ENCODE measurements around the gene CST5.

The CST5 gene

GRCh38 chr20:23917024-23917725 lies 37.6 kb upstream of the CST5 start:
- Histone ChIP-seq H3K4me3 (ENCODE audit: low read depth, low read length) (no peak overlapping the region), H3K27ac (ENCODE audit: extremely low read depth, low read depth, low read length) (no peak overlapping the region), H3K36me3 (ENCODE audit: control insufficient read depth in 2 of 2, insufficient read depth in 1 of 2, low read length in 2 of 2) (no peaks in the 10 kb centered on the region), H3K4me1 (ENCODE audit: control insufficient read depth, insufficient read depth, low read length) (no peaks in the 10 kb centered on the region), H3K9me3 (ENCODE audit: control insufficient read depth, insufficient read depth, low read depth, low read length) (no peaks in the 10 kb centered on the region)
- POLR2A ChIA-PET: no interaction called here
- CTCF ChIA-PET: no interaction called here
- TF ChIP-seq ZNF621 (tag by site-specific recombination; IDR thresholded peaks at IDR 0.05) (no peak), ZBTB49 (tag by site-specific recombination; IDR thresholded peaks at IDR 0.05; ENCODE audit: low read depth) (no peak), ZNF423 (tag by site-specific recombination; IDR thresholded peaks at IDR 0.05) (no peak), ZBTB48 (tag by site-specific recombination; IDR thresholded peaks at IDR 0.05) (no peak), ZNF548 (tag by site-specific recombination; IDR thresholded peaks at IDR 0.05) (no peak), ZNF174 (tag by site-specific recombination; IDR thresholded peaks at IDR 0.05) (no peak), ZNF654 (tag by site-specific recombination; IDR thresholded peaks at IDR 0.05; ENCODE audit: low read depth) (no peak), ZNF791 (tag by site-specific recombination; IDR thresholded peaks at IDR 0.05) (no peak), ZNF521 (tag by site-specific recombination; IDR thresholded peaks at IDR 0.05) (no peak), GLI2 (tag by site-specific recombination; IDR thresholded peaks at IDR 0.05; ENCODE audit: borderline replicate concordance, low read depth) (no peak), KLF1 (tag by site-specific recombination; IDR thresholded peaks at IDR 0.05) (no peak), ZNF48 (tag by site-specific recombination; IDR thresholded peaks at IDR 0.05) (no peak), ZNF335 (tag by site-specific recombination; conservative IDR thresholded peaks at IDR 0.05) (no peak), SP2 (tag by site-specific recombination; IDR thresholded peaks at IDR 0.05) (no peak), KLF17 (tag by site-specific recombination; IDR thresholded peaks at IDR 0.05) (no peak), GLIS2 (tag by site-specific recombination; IDR thresholded peaks at IDR 0.05) (no peak)
- TF ChIP-seq, protein P1, sequence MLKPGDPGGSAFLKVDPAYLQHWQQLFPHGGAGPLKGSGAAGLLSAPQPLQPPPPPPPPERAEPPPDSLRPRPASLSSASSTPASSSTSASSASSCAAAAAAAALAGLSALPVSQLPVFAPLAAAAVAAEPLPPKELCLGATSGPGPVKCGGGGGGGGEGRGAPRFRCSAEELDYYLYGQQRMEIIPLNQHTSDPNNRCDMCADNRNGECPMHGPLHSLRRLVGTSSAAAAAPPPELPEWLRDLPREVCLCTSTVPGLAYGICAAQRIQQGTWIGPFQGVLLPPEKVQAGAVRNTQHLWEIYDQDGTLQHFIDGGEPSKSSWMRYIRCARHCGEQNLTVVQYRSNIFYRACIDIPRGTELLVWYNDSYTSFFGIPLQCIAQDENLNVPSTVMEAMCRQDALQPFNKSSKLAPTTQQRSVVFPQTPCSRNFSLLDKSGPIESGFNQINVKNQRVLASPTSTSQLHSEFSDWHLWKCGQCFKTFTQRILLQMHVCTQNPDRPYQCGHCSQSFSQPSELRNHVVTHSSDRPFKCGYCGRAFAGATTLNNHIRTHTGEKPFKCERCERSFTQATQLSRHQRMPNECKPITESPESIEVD (tag by site-specific recombination; IDR thresholded peaks at IDR 0.05): no peak

- ChIA-PET CTCF (no interaction called here), POLR2A (no interaction called here)
- H3K4me1 ChIP-seq (ENCODE audit: control insufficient read depth, insufficient read depth, low read length): no peaks in the 10 kb centered on the region
- H3K27ac ChIP-seq (ENCODE audit: extremely low read depth, low read depth, low read length): no peak overlapping the region
- H3K36me3 ChIP-seq (ENCODE audit: control insufficient read depth in 2 of 2, insufficient read depth in 1 of 2, low read length in 2 of 2): no peaks in the 10 kb centered on the region
- H3K4me3 ChIP-seq (ENCODE audit: low read depth, low read length): no peak overlapping the region
- no peaks in the 10 kb centered on the region for H3K9me3 ChIP-seq (ENCODE audit: control insufficient read depth, insufficient read depth, low read depth, low read length)
- no peak for TF ChIP-seq ZBTB7A (tag by site-specific recombination; IDR thresholded peaks at IDR 0.05; ENCODE audit: low read depth)
- TF ChIP-seq MYNN (tag by site-specific recombination; IDR thresholded peaks at IDR 0.05; ENCODE audit: borderline replicate concordance): no peak
- TF ChIP-seq HOXD13 (CRISPR knock-in tag; IDR thresholded peaks at IDR 0.05; ENCODE audit: borderline replicate concordance): no peak
- TF ChIP-seq, protein P2, sequence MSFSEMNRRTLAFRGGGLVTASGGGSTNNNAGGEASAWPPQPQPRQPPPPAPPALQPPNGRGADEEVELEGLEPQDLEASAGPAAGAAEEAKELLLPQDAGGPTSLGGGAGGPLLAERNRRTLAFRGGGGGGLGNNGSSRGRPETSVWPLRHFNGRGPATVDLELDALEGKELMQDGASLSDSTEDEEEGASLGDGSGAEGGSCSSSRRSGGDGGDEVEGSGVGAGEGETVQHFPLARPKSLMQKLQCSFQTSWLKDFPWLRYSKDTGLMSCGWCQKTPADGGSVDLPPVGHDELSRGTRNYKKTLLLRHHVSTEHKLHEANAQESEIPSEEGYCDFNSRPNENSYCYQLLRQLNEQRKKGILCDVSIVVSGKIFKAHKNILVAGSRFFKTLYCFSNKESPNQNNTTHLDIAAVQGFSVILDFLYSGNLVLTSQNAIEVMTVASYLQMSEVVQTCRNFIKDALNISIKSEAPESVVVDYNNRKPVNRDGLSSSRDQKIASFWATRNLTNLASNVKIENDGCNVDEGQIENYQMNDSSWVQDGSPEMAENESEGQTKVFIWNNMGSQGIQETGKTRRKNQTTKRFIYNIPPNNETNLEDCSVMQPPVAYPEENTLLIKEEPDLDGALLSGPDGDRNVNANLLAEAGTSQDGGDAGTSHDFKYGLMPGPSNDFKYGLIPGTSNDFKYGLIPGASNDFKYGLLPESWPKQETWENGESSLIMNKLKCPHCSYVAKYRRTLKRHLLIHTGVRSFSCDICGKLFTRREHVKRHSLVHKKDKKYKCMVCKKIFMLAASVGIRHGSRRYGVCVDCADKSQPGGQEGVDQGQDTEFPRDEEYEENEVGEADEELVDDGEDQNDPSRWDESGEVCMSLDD (tag by site-specific recombination; IDR thresholded peaks at IDR 0.05): no peak
- TF ChIP-seq ZNF274 (IDR thresholded peaks at IDR 0.05; ENCODE audit: low read length): no peak
- no peak for TF ChIP-seq ZNF274 (tag by site-specific recombination; IDR thresholded peaks at IDR 0.05; ENCODE audit: borderline replicate concordance)
- no peak for TF ChIP-seq TSHZ1 (tag by site-specific recombination; IDR thresholded peaks at IDR 0.05; ENCODE audit: borderline replicate concordance)
Observed at GRCh38 chr20:23915844-23916243, 36.3 kb upstream of the CST5 start.

All from HEK293 (cell line).